T-helper 1 cell treated with Interleukin-12 subunit alpha and Interleukin-12 subunit beta and Interleukin-4 antibody, amounts not matched to agents 30 μg/mL and 1 μg/mL, for 36 hours (primary cell): Measurements from ENCODE around the gene FOXD2.

Experiments used
- H3K27ac Mint-ChIP-seq: one replicate; pipeline ENCODE4 v1.8.0; 2021; ENCODE audit warnings: mild to moderate bottlenecking, mixed read lengths
- H3K27me3 Mint-ChIP-seq: one replicate; pipeline ENCODE4 v1.8.0; 2021; ENCODE audit warnings: low read depth, mixed read lengths
- H3K36me3 Mint-ChIP-seq: one replicate; pipeline ENCODE4 v1.8.0; 2021; ENCODE audit warnings: low read depth, mixed read lengths
- H3K4me1 Mint-ChIP-seq: one replicate; pipeline ENCODE4 v1.8.0; 2021; ENCODE audit warnings: low read depth, mixed read lengths
- H3K4me3 Mint-ChIP-seq: one replicate; pipeline ENCODE4 v1.8.0; 2021; ENCODE audit warnings: mild to moderate bottlenecking, moderate library complexity, mixed read lengths
- H3K9me3 Mint-ChIP-seq: one replicate; pipeline ENCODE4 v1.8.0; 2021; ENCODE audit warnings: mixed read lengths

Gene FOXD2

GRCh38 chr1:47432071-47433036 is 5.5 kb upstream of the FOXD2 start:
- Mint-ChIP-seq H3K27ac (peak overlapping the region; percentile 33), H3K4me3 (peak overlapping the region; percentile 25), H3K27me3 (peaks cover 55% of the 10 kb centered on the region), H3K9me3 (no peaks in the 10 kb centered on the region), H3K4me1 (peaks cover 36% of the 10 kb centered on the region), H3K36me3 (peaks cover 10% of the 10 kb centered on the region)

DNA sequence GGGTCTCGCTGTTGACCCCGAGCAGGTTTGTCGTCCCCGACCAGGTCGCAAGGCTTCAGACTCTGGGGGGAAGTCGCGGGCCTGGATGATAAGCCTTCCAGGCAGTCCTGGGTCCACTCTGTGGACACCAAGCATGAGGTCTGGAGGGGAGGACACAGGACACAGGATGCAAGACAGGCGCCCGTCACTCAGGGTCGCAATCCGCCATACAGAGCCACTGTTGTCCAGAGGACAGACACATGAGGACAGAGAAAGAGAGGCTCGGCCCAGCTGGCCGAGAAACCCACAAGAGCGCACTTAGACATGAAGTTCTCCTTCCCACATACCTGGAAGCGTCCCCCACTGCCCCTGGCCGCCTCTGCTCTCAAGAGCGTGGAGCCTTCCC is 4.8 kb upstream of the FOXD2 start:
- peak overlapping the region; percentile 9 for H3K4me3 Mint-ChIP-seq
- H3K9me3 Mint-ChIP-seq: no peaks in the 10 kb centered on the region
- H3K27ac Mint-ChIP-seq: peak overlapping the region; percentile 11
- H3K4me1 Mint-ChIP-seq: peaks cover 36% of the 10 kb centered on the region
- peaks cover 55% of the 10 kb centered on the region for H3K27me3 Mint-ChIP-seq
- H3K36me3 Mint-ChIP-seq: peaks cover 10% of the 10 kb centered on the region

DNA sequence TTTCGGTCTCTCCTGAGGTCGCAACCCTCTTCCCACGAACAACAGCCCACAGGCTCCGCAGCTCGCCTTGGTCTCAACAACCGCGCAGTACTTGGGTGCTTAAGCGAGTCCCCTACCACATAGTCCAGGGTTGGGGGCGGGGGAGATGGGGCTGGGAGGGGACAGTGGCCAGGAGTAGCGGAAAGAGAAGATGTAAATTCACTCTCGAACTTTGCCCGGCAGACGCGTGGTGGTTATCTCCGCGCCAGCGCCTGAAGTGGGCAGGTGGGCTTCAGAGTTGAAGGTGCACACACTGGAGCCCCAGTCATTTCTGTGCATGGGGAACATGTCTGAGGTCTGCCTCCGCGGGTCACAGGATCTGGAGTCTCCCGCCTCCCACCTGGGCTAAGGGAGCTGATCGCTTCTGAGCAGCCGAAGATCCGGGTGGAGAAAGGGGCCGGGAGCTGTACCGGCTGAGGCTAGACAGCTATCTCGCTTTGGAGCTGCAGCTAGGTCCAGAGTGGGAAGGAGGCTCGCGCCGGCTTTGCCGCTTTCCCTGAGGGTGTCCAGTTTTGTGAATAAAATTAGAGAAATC is 4.3 kb upstream of the FOXD2 start:
- peaks cover 55% of the 10 kb centered on the region for H3K27me3 Mint-ChIP-seq
- peaks cover 10% of the 10 kb centered on the region for H3K36me3 Mint-ChIP-seq
- no peak overlapping the region for H3K4me3 Mint-ChIP-seq
- H3K27ac Mint-ChIP-seq: no peak overlapping the region
- peaks cover 36% of the 10 kb centered on the region for H3K4me1 Mint-ChIP-seq
- H3K9me3 Mint-ChIP-seq: no peaks in the 10 kb centered on the region

DNA sequence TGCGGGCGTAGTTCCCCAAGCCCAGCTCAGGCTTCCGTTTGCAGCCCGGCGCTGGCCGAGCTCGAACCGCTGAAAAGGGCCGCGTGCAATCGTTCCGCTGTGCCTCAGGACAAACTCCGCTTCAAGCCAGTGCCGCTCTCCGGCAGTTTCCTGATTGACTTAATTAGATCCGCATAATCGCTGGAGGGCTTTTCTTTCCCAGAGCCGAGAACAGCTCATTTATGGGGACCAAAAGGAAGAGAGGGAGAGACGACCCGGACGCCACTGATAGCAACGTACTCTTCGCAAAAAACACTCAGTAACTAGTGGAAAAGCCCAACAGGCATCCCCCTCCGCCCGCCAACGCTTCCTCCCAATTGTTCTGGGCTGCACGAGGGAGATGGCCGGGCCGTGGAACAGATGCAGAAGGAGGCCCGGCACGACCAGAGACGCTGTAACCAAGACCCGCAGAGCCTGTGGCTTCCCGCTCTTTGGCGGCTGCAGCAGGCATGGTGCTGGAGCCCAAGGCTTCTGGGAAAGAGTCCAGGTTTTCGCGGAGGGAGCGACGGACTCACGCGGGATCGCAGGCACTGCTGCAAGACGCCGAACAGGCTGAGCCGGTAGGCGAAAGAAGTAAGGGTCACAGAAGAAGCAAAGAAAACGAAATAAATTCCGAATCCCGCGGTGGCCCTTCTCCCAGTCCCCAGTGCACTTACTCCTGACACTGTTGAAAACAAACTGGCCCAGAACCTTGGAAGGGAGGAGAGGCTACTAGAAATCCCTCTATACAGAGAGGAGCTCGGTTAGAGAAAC is 3.6 kb upstream of the FOXD2 start:
- no peak overlapping the region for H3K27ac Mint-ChIP-seq
- H3K27me3 Mint-ChIP-seq: peaks cover 55% of the 10 kb centered on the region
- H3K36me3 Mint-ChIP-seq: peaks cover 10% of the 10 kb centered on the region
- H3K4me1 Mint-ChIP-seq: peaks cover 36% of the 10 kb centered on the region
- H3K4me3 Mint-ChIP-seq: peak overlapping the region; percentile 28
- H3K9me3 Mint-ChIP-seq: no peaks in the 10 kb centered on the region

DNA sequence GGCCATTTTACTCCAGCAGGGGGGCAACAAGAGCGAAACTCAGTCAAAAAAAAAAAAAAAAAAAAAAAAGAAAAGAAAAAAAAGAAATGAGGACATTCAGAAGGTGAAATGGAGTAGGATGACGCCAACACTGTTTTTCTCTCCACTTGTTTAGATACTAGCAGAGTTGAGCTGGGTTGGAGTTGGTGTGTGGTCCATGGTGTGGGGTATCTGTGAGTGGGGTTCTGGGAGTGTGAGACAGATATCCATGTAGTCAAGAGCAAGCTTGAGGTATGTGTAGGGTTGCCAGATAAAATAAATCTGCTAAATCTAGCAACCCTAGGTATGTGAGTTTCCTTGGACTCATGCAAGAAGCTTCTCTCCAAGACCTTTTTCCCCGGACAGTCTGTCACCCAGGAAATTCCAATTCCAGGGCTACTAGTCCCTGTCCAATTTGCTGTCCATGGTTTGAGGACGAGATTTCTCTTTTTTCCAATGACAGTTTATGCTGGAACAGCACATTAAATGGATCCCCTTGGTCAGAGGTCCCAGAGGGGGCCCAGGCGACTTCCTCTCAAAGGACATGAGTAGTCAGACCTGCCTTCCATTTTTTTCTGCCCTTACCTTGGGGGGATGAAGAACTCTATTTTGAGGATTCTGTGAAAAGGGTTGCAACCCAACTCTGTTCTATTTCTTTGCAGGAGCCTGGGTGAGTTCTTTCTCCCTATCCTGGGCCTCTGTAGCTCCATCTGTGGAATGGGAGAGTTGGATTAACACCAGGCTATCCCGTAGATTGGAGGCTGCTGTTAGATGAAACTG is 2.1 kb upstream of the FOXD2 start:
- peaks cover 55% of the 10 kb centered on the region for H3K27me3 Mint-ChIP-seq
- no peak overlapping the region for H3K27ac Mint-ChIP-seq
- H3K4me1 Mint-ChIP-seq: peaks cover 36% of the 10 kb centered on the region
- no peaks in the 10 kb centered on the region for H3K9me3 Mint-ChIP-seq
- H3K36me3 Mint-ChIP-seq: peaks cover 10% of the 10 kb centered on the region
- H3K4me3 Mint-ChIP-seq: peak overlapping the region; percentile 90

GRCh38 chr1:47436304-47436978 is 1.4 kb upstream of the FOXD2 start:
- peaks cover 50% of the 10 kb centered on the region for H3K27me3 Mint-ChIP-seq
- H3K36me3 Mint-ChIP-seq: peaks cover 8% of the 10 kb centered on the region
- no peaks in the 10 kb centered on the region for H3K9me3 Mint-ChIP-seq
- H3K4me3 Mint-ChIP-seq: peak overlapping the region; percentile 90
- peaks cover 36% of the 10 kb centered on the region for H3K4me1 Mint-ChIP-seq
- peak overlapping the region; percentile 87 for H3K27ac Mint-ChIP-seq

DNA sequence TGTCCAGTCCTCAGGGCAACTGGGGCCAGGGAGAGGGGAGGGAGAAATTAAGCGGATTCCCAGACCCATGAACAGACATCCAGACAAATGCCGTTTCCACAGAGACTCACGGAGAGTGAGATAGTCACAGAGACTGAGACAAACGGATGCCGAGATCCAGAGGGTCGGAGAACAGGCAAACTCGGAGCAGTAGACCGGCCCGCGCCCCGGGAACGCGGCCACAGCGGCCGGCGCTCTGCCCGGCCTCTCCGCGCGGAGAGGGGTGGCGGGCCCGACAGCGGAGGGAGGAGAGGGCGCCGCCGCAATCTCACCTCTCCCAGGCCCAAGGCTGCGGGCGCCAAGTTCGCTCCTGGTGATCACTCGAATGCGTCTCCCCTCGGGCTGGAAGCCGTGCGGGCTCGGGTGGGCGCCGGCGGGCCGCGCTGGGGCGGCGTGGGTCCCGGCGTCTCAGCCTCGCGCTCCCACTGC is 831 bp upstream of the FOXD2 start:
- Mint-ChIP-seq H3K27me3 (peaks cover 45% of the 10 kb centered on the region), H3K36me3 (peaks cover 8% of the 10 kb centered on the region), H3K4me3 (peak overlapping the region; percentile 90), H3K27ac (peak overlapping the region; percentile 87), H3K4me1 (peaks cover 32% of the 10 kb centered on the region), H3K9me3 (no peaks in the 10 kb centered on the region)

- H3K4me3 Mint-ChIP-seq: peak overlapping the region; percentile 75
- peaks cover 31% of the 10 kb centered on the region for H3K27me3 Mint-ChIP-seq
- peaks cover 8% of the 10 kb centered on the region for H3K36me3 Mint-ChIP-seq
- H3K27ac Mint-ChIP-seq: peak overlapping the region; percentile 62
- H3K4me1 Mint-ChIP-seq: peaks cover 22% of the 10 kb centered on the region
- H3K9me3 Mint-ChIP-seq: no peaks in the 10 kb centered on the region
Measured at GRCh38 chr1:47438165-47439016, 547 bp downstream of the FOXD2 start.

- peaks cover 19% of the 10 kb centered on the region for H3K4me1 Mint-ChIP-seq
- peaks cover 6% of the 10 kb centered on the region for H3K36me3 Mint-ChIP-seq
- no peaks in the 10 kb centered on the region for H3K9me3 Mint-ChIP-seq
- H3K4me3 Mint-ChIP-seq: peak overlapping the region; percentile 46
- no peak overlapping the region for H3K27ac Mint-ChIP-seq
- peaks cover 23% of the 10 kb centered on the region for H3K27me3 Mint-ChIP-seq
Measured at GRCh38 chr1:47439017-47439818, 1.4 kb downstream of the FOXD2 start.

DNA sequence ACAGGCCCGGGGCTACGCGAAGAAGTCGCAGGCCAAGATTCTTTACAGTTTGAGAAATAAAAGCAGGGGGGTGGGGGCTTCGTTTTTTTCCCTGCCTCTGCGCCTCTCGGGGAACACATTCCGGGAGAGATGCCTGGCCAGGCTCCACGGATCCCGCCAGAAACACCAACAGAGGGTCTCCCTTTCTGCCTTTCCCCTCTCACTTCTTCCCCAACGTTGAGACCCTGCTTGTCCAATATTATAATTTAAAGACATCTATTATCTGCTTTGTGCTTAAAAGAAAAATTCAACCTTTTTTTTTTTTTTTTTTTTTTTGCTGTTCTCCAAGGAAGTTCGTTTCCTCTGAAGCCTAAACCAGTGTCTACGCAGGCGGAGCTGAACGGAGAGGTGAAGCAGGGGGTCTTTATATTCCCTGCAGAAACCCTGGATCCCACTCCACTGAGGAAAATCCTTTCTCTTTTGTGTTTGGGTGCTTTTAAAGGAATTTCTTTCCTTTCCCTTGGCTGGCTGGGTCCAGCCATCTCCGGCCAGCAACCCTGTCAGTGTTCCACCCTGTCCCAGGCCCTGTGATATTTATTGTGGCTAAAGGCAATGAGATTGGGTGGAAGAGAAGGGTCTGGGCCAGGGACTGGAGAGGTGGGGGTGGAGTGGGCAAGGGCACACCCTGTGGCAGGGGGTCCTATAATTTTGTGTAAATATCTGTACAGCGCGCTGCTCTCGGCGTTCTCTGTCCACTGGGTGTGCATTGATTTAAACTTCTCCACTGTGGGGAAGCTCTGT is 2.2 kb downstream of the FOXD2 start:
- Mint-ChIP-seq H3K4me1 (peaks cover 20% of the 10 kb centered on the region), H3K27me3 (peaks cover 15% of the 10 kb centered on the region), H3K4me3 (peak overlapping the region; percentile 46), H3K36me3 (peaks cover 6% of the 10 kb centered on the region), H3K9me3 (no peaks in the 10 kb centered on the region), H3K27ac (no peak overlapping the region)

GRCh38 chr1:47440599-47441081 is 2.8 kb downstream of the FOXD2 start:
- Mint-ChIP-seq H3K27ac (no peak overlapping the region), H3K4me1 (peaks cover 21% of the 10 kb centered on the region), H3K27me3 (peaks cover 9% of the 10 kb centered on the region), H3K4me3 (no peak overlapping the region), H3K36me3 (peaks cover 6% of the 10 kb centered on the region), H3K9me3 (no peaks in the 10 kb centered on the region)
